ENCODE data around the gene RXRA.

Gene RXRA

DNA sequence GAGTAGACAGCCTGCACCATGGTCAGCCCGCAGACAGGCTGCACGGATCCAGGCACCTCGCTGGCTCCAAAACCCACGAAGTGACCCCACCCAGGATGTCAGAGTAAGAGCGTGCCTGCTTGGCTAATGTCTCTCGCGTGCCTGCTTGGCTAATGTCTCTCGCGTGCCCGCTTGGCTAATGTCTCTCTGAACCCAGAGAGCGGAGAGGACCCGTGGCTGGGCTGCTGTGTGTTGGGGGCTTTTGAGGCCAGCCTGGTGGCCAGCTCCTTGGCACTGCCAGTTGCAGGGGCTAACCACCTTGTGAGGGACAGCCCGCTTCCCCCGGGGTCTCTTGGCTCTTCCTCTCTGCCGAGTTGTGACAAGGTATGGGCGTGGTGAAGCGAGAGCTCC lies 8.9 kb upstream of the RXRA start:
- H3K4me3 ChIP-seq (ENCODE audit: low read depth, low read length), result no peak overlapping the region
- in situ Hi-C loops (cut with HindIII; ENCODE audit: low sequenced_read_pairs), result loop anchor here (5.0 to 10.0 kb wide), 5 partner anchors 40 to 130 kb away; no protein-coding TSS in a partner anchor
- TF ChIP-seq, protein P1, sequence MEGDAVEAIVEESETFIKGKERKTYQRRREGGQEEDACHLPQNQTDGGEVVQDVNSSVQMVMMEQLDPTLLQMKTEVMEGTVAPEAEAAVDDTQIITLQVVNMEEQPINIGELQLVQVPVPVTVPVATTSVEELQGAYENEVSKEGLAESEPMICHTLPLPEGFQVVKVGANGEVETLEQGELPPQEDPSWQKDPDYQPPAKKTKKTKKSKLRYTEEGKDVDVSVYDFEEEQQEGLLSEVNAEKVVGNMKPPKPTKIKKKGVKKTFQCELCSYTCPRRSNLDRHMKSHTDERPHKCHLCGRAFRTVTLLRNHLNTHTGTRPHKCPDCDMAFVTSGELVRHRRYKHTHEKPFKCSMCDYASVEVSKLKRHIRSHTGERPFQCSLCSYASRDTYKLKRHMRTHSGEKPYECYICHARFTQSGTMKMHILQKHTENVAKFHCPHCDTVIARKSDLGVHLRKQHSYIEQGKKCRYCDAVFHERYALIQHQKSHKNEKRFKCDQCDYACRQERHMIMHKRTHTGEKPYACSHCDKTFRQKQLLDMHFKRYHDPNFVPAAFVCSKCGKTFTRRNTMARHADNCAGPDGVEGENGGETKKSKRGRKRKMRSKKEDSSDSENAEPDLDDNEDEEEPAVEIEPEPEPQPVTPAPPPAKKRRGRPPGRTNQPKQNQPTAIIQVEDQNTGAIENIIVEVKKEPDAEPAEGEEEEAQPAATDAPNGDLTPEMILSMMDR (IDR thresholded peaks at IDR 0.05; ENCODE audit: low read depth, low read length, missing control alignments), result no peak
- DNase-seq (ENCODE audit: low read depth), result no peak

DNA sequence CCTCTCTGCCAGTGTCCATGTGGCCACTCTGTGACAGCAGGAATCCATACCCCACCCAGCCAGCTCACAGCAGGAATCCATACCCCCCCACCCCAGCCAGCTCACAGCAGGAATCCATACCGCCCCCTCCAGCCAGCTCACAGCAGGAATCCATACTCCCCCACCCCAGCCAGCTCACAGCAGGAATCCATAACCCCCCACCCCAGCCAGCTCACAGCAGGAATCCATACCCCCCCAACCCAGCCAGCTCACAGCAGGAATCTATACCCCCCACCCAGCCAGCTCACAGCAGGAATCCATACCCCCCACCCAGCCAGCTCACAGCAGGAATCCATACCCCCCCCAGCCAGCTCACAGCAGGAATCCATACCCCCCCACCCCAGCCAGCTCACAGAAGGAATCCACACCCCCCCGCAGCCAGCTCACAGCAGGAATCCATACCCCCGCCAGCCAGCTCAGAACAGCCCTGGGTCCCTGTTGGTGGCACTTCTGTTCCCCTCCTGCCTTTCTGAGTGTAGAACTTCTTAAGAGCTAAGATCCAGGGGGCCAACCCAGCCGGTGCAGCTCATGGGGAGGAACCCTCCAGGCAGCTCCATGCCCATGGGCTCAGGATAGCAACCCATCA lies 8.4 kb upstream of the RXRA start:
- no peak for DNase-seq (ENCODE audit: low read depth)
- TF ChIP-seq, protein P1 (IDR thresholded peaks at IDR 0.05; ENCODE audit: low read depth, low read length, missing control alignments), result no peak
- no peak overlapping the region for H3K4me3 ChIP-seq (ENCODE audit: low read depth, low read length)
- in situ Hi-C loops (cut with HindIII; ENCODE audit: low sequenced_read_pairs), result loop anchor here (5.0 to 10.0 kb wide), 5 partner anchors 39 to 131 kb away; no protein-coding TSS in a partner anchor

DNA sequence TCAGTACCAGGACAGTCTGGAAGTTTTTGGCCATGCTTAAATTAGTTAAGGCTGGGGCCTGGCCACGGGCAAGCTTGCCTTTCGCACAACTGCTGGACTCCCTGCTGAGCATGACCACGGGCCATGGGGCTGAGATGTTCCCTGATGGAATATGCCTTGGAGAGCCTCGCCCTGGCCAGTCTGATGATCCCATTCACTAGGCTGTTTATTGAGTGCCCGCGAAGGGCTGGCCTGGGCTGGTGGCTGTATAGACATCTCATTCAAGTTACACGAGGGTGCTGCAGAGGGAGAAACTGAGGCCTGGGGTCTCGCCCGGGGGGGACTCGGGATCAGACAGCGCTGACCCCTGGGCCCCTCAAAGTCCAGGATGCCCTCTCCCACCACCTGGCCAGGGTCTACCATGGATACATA lies 7.8 kb upstream of the RXRA start:
- no peak overlapping the region for H3K4me3 ChIP-seq (ENCODE audit: low read depth, low read length)
- in situ Hi-C loops (cut with HindIII; ENCODE audit: low sequenced_read_pairs), result loop anchor here (5.0 to 10.0 kb wide), 5 partner anchors 39 to 131 kb away; no protein-coding TSS in a partner anchor
- DNase-seq (ENCODE audit: low read depth), result no peak
- TF ChIP-seq, protein P1 (IDR thresholded peaks at IDR 0.05; ENCODE audit: low read depth, low read length, missing control alignments), result no peak

DNA sequence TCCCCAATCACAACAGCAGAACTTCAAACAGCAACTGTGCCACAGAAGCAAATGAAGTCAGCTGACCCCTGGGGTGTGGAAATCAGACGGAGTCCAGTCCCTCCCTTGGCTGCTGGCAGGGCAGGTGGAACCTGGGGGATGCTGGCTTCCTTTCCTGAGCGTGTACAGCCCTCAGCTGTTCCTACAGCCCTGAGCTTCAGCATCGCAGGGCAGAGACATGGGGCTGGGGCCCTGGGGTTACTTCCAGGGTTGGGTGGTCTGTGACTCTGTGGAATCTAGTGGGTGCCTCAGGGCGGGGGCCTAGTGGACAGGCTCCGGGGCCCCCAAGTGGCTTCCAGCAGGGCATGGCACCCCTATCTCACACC lies 7.3 kb upstream of the RXRA start:
- DNase-seq (ENCODE audit: low read depth), result no peak
- in situ Hi-C loops (cut with HindIII; ENCODE audit: low sequenced_read_pairs), result loop anchor here (5.0 to 10.0 kb wide), 5 partner anchors 38 to 132 kb away; no protein-coding TSS in a partner anchor
- TF ChIP-seq, protein P1 (IDR thresholded peaks at IDR 0.05; ENCODE audit: low read depth, low read length, missing control alignments), result no peak
- no peak overlapping the region for H3K4me3 ChIP-seq (ENCODE audit: low read depth, low read length)

DNA sequence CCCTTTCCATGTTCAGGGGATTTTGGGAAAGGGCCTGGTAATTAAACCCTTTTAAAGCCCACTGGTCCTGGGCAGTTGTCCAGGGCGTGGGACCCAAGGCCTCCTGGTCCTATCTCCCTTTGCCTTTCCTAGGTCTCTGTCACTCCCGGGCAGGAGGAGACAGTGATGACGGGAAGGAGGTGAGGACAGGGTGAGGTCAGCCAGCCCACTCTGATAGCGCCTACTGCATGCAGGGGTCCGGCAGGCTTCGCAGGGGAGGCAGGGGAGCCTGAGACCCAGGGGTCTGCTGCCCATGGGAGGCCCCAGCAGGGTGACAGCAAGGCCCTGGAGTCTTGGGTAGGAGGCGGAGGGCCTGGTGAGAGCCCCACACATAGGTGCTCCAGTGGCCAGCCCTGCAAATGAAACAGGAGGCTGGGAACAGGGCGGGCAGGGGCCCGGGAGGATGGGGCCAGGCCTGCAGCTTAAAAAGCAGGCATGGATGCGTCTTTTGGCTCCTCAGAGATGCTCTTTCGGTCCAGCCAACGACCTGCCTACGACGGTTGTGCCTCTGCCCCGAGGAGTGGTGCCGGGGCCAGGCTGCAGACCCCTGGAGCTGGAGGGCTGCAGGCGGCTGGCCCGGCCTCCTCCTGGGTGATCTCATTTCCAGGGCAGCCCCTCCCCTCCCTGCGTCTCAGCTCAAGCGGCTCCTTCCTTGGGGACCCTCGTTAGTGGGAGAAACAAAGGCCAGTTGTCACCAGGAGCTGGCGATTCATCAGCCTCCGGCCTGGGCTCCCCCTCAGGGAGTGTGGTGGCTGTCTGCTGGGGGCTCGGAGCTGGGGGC lies 6.7 kb upstream of the RXRA start:
- DNase-seq (ENCODE audit: low read depth), result no peak
- in situ Hi-C loops (cut with HindIII; ENCODE audit: low sequenced_read_pairs), result loop anchor here (5.0 to 10.0 kb wide), 5 partner anchors 38 to 132 kb away; no protein-coding TSS in a partner anchor
- no peak overlapping the region for H3K4me3 ChIP-seq (ENCODE audit: low read depth, low read length)
- TF ChIP-seq, protein P1 (IDR thresholded peaks at IDR 0.05; ENCODE audit: low read depth, low read length, missing control alignments), result no peak

DNA sequence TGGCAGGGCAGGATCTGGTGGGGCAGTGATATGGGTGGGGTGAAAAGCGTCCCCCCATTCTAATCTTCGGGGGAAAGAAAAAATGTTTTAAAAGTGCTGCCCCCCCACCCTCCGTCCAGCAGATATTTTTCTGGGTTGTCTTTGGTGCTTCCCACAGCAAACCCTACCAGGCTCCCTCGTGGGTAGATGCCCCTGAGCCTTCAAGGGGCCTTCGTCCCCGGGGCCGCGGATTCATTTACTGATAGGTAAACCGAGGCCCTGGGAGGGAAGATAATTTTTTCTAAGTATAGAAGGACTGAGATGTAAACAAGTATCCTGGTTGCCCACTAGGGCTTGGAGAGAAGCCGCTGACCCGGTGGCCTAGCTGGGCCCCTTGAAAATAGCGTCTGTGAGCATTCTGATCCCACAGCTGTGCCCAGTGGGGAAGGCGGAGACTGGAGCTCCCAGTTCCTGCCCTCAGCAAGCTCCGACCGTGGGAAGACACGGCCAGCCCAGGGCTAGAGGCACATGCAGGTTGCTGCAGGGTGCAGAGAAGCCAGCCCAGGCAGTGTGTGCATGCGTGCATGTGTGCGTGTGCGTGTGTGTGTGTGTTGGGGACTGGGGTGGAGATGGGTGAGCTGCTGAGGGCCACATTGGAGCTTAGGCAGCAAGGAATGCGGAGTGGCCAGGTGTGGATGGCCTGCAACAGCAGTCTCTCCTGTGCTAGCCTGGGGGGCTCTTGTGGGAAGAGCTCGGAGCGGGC lies 6.0 kb upstream of the RXRA start:
- in situ Hi-C loops (cut with HindIII; ENCODE audit: low sequenced_read_pairs), result no loop called here
- no peak overlapping the region for H3K4me3 ChIP-seq (ENCODE audit: low read depth, low read length)
- TF ChIP-seq, protein P1 (IDR thresholded peaks at IDR 0.05; ENCODE audit: low read depth, low read length, missing control alignments), result no peak
- no peak for DNase-seq (ENCODE audit: low read depth)

All from astrocyte of the cerebellum (primary cell).